ENCODE measurements around the gene NR5A1. TPM values are rescaled to one million over a fixed set of nuclear protein-coding genes. Genes with fewer than 3 reads are reported as not detected.

NR5A1 gene
- polyA plus RNA-seq, 2 donors = 0.02 TPM; not detected in 1

GRCh38 chr9:124487260-124488182, 19.7 kb downstream of the NR5A1 start:
- WGBS, 2 donors = 38 to 48% methylated on average over 40 of the region's 40 CpGs
- Histone ChIP-seq H3K4me1 (ENCODE audit: control insufficient read depth in 2 of 2, insufficient read depth in 2 of 2, low read length in 1 of 2) (no peaks in the 10 kb centered on the region), H3K4me3 (ENCODE audit: low read depth in 1 of 2, low read length in 2 of 2) (no peak overlapping the region), H3K9me3 (ENCODE audit: control insufficient read depth in 2 of 2, insufficient read depth in 1 of 2, low read depth in 1 of 2, low read length in 1 of 2) (peaks cover 0 to 3% of the 10 kb centered on the region in 2 donors), H3K27ac (ENCODE audit: low read depth in 2 of 2, low read length in 1 of 2) (no peak overlapping the region), H3K36me3 (ENCODE audit: control insufficient read depth in 2 of 2, insufficient read depth in 2 of 2, low read length in 1 of 2) (no peaks in the 10 kb centered on the region), H3K27me3 (ENCODE audit: control insufficient read depth in 1 of 2, insufficient read depth in 2 of 2, low read length in 2 of 2) (no peaks in the 10 kb centered on the region)

GRCh38 chr9:124486778-124487259, 20.4 kb downstream of the NR5A1 start:
- Histone ChIP-seq H3K27ac (ENCODE audit: low read depth in 2 of 2, low read length in 1 of 2) (no peak overlapping the region), H3K9me3 (ENCODE audit: control insufficient read depth in 2 of 2, insufficient read depth in 1 of 2, low read depth in 1 of 2, low read length in 1 of 2) (peaks cover 0 to 3% of the 10 kb centered on the region in 2 donors), H3K36me3 (ENCODE audit: control insufficient read depth in 2 of 2, insufficient read depth in 2 of 2, low read length in 1 of 2) (no peaks in the 10 kb centered on the region), H3K4me3 (ENCODE audit: low read depth in 1 of 2, low read length in 2 of 2) (no peak overlapping the region), H3K27me3 (ENCODE audit: control insufficient read depth in 1 of 2, insufficient read depth in 2 of 2, low read length in 2 of 2) (no peaks in the 10 kb centered on the region), H3K4me1 (ENCODE audit: control insufficient read depth in 2 of 2, insufficient read depth in 2 of 2, low read length in 1 of 2) (no peaks in the 10 kb centered on the region)
- 43 to 49% methylated on average over 17 of the region's 17 CpGs for WGBS, 2 donors

- 59 to 71% methylated on average over 14 to 15 of the region's 15 CpGs for WGBS, 2 donors
- Histone ChIP-seq H3K4me3 (ENCODE audit: low read depth in 1 of 2, low read length in 2 of 2) (no peak overlapping the region), H3K9me3 (ENCODE audit: control insufficient read depth in 2 of 2, insufficient read depth in 1 of 2, low read depth in 1 of 2, low read length in 1 of 2) (no peaks in the 10 kb centered on the region), H3K4me1 (ENCODE audit: control insufficient read depth in 2 of 2, insufficient read depth in 2 of 2, low read length in 1 of 2) (no peaks in the 10 kb centered on the region), H3K27ac (ENCODE audit: low read depth in 2 of 2, low read length in 1 of 2) (no peak overlapping the region), H3K27me3 (ENCODE audit: control insufficient read depth in 1 of 2, insufficient read depth in 2 of 2, low read length in 2 of 2) (no peaks in the 10 kb centered on the region), H3K36me3 (ENCODE audit: control insufficient read depth in 2 of 2, insufficient read depth in 2 of 2, low read length in 1 of 2) (no peaks in the 10 kb centered on the region)
Measured at GRCh38 chr9:124485936-124486335, 21.3 kb downstream of the NR5A1 start.

GRCh38 chr9:124485201-124485600, 22.0 kb downstream of the NR5A1 start:
- Histone ChIP-seq H3K27me3 (ENCODE audit: control insufficient read depth in 1 of 2, insufficient read depth in 2 of 2, low read length in 2 of 2) (no peaks in the 10 kb centered on the region), H3K4me1 (ENCODE audit: control insufficient read depth in 2 of 2, insufficient read depth in 2 of 2, low read length in 1 of 2) (no peaks in the 10 kb centered on the region), H3K9me3 (ENCODE audit: control insufficient read depth in 2 of 2, insufficient read depth in 1 of 2, low read depth in 1 of 2, low read length in 1 of 2) (no peaks in the 10 kb centered on the region), H3K36me3 (ENCODE audit: control insufficient read depth in 2 of 2, insufficient read depth in 2 of 2, low read length in 1 of 2) (no peaks in the 10 kb centered on the region), H3K4me3 (ENCODE audit: low read depth in 1 of 2, low read length in 2 of 2) (no peak overlapping the region), H3K27ac (ENCODE audit: low read depth in 2 of 2, low read length in 1 of 2) (no peak overlapping the region)
- WGBS, 2 donors = 68 to 69% methylated on average over 13 of the region's 13 CpGs

- Histone ChIP-seq H3K4me3 (ENCODE audit: low read depth in 1 of 2, low read length in 2 of 2) (no peak overlapping the region), H3K4me1 (ENCODE audit: control insufficient read depth in 2 of 2, insufficient read depth in 2 of 2, low read length in 1 of 2) (no peaks in the 10 kb centered on the region), H3K36me3 (ENCODE audit: control insufficient read depth in 2 of 2, insufficient read depth in 2 of 2, low read length in 1 of 2) (no peaks in the 10 kb centered on the region), H3K27ac (ENCODE audit: low read depth in 2 of 2, low read length in 1 of 2) (no peak overlapping the region), H3K9me3 (ENCODE audit: control insufficient read depth in 2 of 2, insufficient read depth in 1 of 2, low read depth in 1 of 2, low read length in 1 of 2) (no peaks in the 10 kb centered on the region), H3K27me3 (ENCODE audit: control insufficient read depth in 1 of 2, insufficient read depth in 2 of 2, low read length in 2 of 2) (no peaks in the 10 kb centered on the region)
- 94 to 98% methylated on average over 9 of the region's 9 CpGs for WGBS, 2 donors
Measured at GRCh38 chr9:124483481-124483880, 23.7 kb downstream of the NR5A1 start.

- 36 to 37% methylated on average over 25 to 26 of the region's 26 CpGs for WGBS, 2 donors
Measured at GRCh38 chr9:124482431-124483031, 24.7 kb downstream of the NR5A1 start.

GRCh38 chr9:124481115-124481514, 26.1 kb downstream of the NR5A1 start:
- Histone ChIP-seq H3K4me1 (ENCODE audit: control insufficient read depth in 2 of 2, insufficient read depth in 2 of 2, low read length in 1 of 2) (no peaks in the 10 kb centered on the region), H3K9me3 (ENCODE audit: control insufficient read depth in 2 of 2, insufficient read depth in 1 of 2, low read depth in 1 of 2, low read length in 1 of 2) (no peaks in the 10 kb centered on the region), H3K27me3 (ENCODE audit: control insufficient read depth in 1 of 2, insufficient read depth in 2 of 2, low read length in 2 of 2) (peaks cover 0 to 9% of the 10 kb centered on the region in 2 donors), H3K36me3 (ENCODE audit: control insufficient read depth in 2 of 2, insufficient read depth in 2 of 2, low read length in 1 of 2) (no peaks in the 10 kb centered on the region), H3K4me3 (ENCODE audit: low read depth in 1 of 2, low read length in 2 of 2) (no peak overlapping the region), H3K27ac (ENCODE audit: low read depth in 2 of 2, low read length in 1 of 2) (no peak overlapping the region)
- WGBS, 2 donors = 58 to 64% methylated on average over 15 to 17 of the region's 17 CpGs

More at GRCh38 chr9:124482431-124483031, 24.7 kb downstream of the NR5A1 start:
- no peak overlapping the region for H3K27ac ChIP-seq (ENCODE audit: low read depth in 2 of 2, low read length in 1 of 2)
- peaks cover 0 to 7% of the 10 kb centered on the region in 2 donors for H3K27me3 ChIP-seq (ENCODE audit: control insufficient read depth in 1 of 2, insufficient read depth in 2 of 2, low read length in 2 of 2)
- H3K4me3 ChIP-seq (ENCODE audit: low read depth in 1 of 2, low read length in 2 of 2) = no peak overlapping the region
- no peaks in the 10 kb centered on the region for H3K9me3 ChIP-seq (ENCODE audit: control insufficient read depth in 2 of 2, insufficient read depth in 1 of 2, low read depth in 1 of 2, low read length in 1 of 2)
- H3K4me1 ChIP-seq (ENCODE audit: control insufficient read depth in 2 of 2, insufficient read depth in 2 of 2, low read length in 1 of 2) = no peaks in the 10 kb centered on the region
- H3K36me3 ChIP-seq (ENCODE audit: control insufficient read depth in 2 of 2, insufficient read depth in 2 of 2, low read length in 1 of 2) = no peaks in the 10 kb centered on the region

GRCh38 chr9:124480621-124480981, 26.6 kb downstream of the NR5A1 start:
- Histone ChIP-seq H3K9me3 (ENCODE audit: control insufficient read depth in 2 of 2, insufficient read depth in 1 of 2, low read depth in 1 of 2, low read length in 1 of 2) (no peaks in the 10 kb centered on the region), H3K27me3 (ENCODE audit: control insufficient read depth in 1 of 2, insufficient read depth in 2 of 2, low read length in 2 of 2) (peaks cover 0 to 9% of the 10 kb centered on the region in 2 donors), H3K36me3 (ENCODE audit: control insufficient read depth in 2 of 2, insufficient read depth in 2 of 2, low read length in 1 of 2) (no peaks in the 10 kb centered on the region), H3K27ac (ENCODE audit: low read depth in 2 of 2, low read length in 1 of 2) (no peak overlapping the region), H3K4me3 (ENCODE audit: low read depth in 1 of 2, low read length in 2 of 2) (no peak overlapping the region), H3K4me1 (ENCODE audit: control insufficient read depth in 2 of 2, insufficient read depth in 2 of 2, low read length in 1 of 2) (no peaks in the 10 kb centered on the region)
- 23 to 24% methylated on average over 7 of the region's 7 CpGs for WGBS, 2 donors

GRCh38 chr9:124479947-124480620, 27.1 kb downstream of the NR5A1 start:
- Histone ChIP-seq H3K4me3 (ENCODE audit: low read depth in 1 of 2, low read length in 2 of 2) (no peak overlapping the region), H3K36me3 (ENCODE audit: control insufficient read depth in 2 of 2, insufficient read depth in 2 of 2, low read length in 1 of 2) (no peaks in the 10 kb centered on the region), H3K27me3 (ENCODE audit: control insufficient read depth in 1 of 2, insufficient read depth in 2 of 2, low read length in 2 of 2) (peaks cover 0 to 9% of the 10 kb centered on the region in 2 donors), H3K27ac (ENCODE audit: low read depth in 2 of 2, low read length in 1 of 2) (no peak overlapping the region), H3K9me3 (ENCODE audit: control insufficient read depth in 2 of 2, insufficient read depth in 1 of 2, low read depth in 1 of 2, low read length in 1 of 2) (no peaks in the 10 kb centered on the region), H3K4me1 (ENCODE audit: control insufficient read depth in 2 of 2, insufficient read depth in 2 of 2, low read length in 1 of 2) (no peaks in the 10 kb centered on the region)
- 60 to 61% methylated on average over 6 of the region's 6 CpGs for WGBS, 2 donors
